A673 (cell line): ENCODE measurements around the gene ERMN.

Source experiments
- EZH2 ChIP-seq: fragments of 200-600 bp; sonication (generic); IDR thresholded peaks from 2 replicates; pipeline ENCODE4 v1.6.1; 2017; ENCODE audit warnings: borderline replicate concordance, low read depth, mild to moderate bottlenecking, mixed read lengths, antibody characterized with exemption, low read length; ENCODE audit not compliant: poor library complexity, severe bottlenecking
- TF ChIP-seq, protein P1 (sequence below): fragments of 300-800, 200-600 bp; sonication (generic); conservative IDR thresholded peaks from 2 replicates; pipeline ENCODE4 v1.5.1; 2017; ENCODE audit warnings: low read depth, mild to moderate bottlenecking, antibody characterized with exemption, low read length, moderate library complexity, mixed read lengths

GRCh38 chr2:157292853-157293252 lies 32.8 kb downstream of the ERMN start:
- TF ChIP-seq, protein P1, sequence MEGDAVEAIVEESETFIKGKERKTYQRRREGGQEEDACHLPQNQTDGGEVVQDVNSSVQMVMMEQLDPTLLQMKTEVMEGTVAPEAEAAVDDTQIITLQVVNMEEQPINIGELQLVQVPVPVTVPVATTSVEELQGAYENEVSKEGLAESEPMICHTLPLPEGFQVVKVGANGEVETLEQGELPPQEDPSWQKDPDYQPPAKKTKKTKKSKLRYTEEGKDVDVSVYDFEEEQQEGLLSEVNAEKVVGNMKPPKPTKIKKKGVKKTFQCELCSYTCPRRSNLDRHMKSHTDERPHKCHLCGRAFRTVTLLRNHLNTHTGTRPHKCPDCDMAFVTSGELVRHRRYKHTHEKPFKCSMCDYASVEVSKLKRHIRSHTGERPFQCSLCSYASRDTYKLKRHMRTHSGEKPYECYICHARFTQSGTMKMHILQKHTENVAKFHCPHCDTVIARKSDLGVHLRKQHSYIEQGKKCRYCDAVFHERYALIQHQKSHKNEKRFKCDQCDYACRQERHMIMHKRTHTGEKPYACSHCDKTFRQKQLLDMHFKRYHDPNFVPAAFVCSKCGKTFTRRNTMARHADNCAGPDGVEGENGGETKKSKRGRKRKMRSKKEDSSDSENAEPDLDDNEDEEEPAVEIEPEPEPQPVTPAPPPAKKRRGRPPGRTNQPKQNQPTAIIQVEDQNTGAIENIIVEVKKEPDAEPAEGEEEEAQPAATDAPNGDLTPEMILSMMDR = no peak
- TF ChIP-seq EZH2 = no peak
